ENCODE results near the gene PLCB2. TPM values are rescaled to one million over a fixed set of nuclear protein-coding genes. Genes with fewer than 3 reads are reported as not detected.

PLCB2 gene
- total RNA-seq, 4 donors from 2014 or later = 0.34 to 3.0 (median 2.0) TPM

DNA sequence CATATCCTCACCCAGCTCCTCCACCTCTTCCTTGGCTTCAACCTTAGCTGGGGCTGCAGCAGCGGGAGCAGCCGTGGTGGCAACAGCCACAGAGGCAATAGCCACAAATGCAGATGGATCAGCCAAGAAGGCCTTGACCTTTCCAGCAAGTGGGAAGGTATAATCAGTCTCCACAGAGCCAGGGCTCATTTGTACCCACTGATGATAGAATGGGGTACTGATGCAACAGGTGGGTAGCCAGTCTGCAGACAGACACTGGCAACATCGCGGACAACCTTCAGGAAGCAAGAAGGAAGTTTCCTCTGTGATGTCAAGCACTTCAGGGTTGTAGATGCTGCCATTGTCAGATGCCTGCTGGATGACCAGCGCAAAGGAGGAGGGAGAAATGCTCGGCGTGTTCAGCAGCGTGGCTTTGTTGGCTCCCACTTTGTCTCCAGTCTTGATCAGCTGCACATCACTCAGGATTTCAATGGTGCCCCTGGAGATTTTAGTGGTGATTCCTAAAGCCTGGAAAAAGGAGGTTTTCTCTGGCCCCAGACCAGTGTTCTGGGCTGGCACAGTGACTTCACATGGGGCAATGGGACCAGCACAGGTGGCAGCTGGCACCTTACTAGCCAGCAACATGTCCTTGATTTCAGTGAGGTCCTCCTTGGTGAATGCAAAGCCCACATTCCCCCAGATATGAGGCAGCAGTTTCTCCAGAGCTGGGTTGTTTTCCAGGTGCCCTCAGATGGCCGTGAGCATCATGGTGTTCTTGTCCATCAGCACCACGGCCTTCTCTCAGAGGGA is 4.8 kb upstream of the PLCB2 start:
- 88% methylated on average over 10 of the region's 10 CpGs for WGBS

DNA sequence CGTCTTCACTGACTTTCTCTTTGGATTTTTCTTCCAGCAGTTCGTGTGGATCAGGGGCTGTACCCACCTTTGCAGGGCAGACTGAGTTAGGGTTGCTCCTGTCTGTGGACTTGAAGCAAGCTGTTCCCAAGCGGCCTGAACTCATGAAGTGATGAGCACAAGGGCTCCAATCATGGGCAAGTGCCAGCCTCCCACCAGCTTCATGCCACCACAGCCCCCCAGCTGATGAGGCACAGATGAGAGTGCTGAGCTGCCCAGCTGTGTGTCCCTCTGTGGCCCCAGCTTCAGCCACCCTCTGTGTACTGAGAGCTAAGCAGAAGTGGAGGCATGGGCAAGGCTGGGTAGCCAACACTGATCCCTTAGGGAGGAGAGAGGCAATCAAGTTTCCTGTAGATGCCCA is 3.3 kb upstream of the PLCB2 start:
- no peak overlapping the region for H3K4me3 ChIP-seq
- H3K27me3 ChIP-seq = peaks cover 13% of the 10 kb centered on the region
- no peak for DNase-seq (ENCODE audit: low spot score in 2 of 2)
- H3K9me3 ChIP-seq = no peaks in the 10 kb centered on the region
- 62% methylated on average over 3 of the region's 3 CpGs for WGBS
- H3K27ac ChIP-seq = no peak overlapping the region
- TF ChIP-seq POLR2A (IDR thresholded peaks at IDR 0.05) (no peak), EP300 (IDR thresholded peaks at IDR 0.05) (no peak), POLR2AphosphoS5 (IDR thresholded peaks at IDR 0.05) (no peak)
- TF ChIP-seq, protein P1, sequence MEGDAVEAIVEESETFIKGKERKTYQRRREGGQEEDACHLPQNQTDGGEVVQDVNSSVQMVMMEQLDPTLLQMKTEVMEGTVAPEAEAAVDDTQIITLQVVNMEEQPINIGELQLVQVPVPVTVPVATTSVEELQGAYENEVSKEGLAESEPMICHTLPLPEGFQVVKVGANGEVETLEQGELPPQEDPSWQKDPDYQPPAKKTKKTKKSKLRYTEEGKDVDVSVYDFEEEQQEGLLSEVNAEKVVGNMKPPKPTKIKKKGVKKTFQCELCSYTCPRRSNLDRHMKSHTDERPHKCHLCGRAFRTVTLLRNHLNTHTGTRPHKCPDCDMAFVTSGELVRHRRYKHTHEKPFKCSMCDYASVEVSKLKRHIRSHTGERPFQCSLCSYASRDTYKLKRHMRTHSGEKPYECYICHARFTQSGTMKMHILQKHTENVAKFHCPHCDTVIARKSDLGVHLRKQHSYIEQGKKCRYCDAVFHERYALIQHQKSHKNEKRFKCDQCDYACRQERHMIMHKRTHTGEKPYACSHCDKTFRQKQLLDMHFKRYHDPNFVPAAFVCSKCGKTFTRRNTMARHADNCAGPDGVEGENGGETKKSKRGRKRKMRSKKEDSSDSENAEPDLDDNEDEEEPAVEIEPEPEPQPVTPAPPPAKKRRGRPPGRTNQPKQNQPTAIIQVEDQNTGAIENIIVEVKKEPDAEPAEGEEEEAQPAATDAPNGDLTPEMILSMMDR (IDR thresholded peaks at IDR 0.05) = no peak
- H3K36me3 ChIP-seq = no peaks in the 10 kb centered on the region
- H3K4me1 ChIP-seq = peaks cover 11% of the 10 kb centered on the region

More for the DNA sequence above, 4.8 kb upstream of the PLCB2 start:
- Histone ChIP-seq H3K36me3 (no peaks in the 10 kb centered on the region), H3K4me1 (peaks cover 11% of the 10 kb centered on the region), H3K27me3 (peaks cover 13% of the 10 kb centered on the region), H3K27ac (no peak overlapping the region), H3K9me3 (no peaks in the 10 kb centered on the region), H3K4me3 (no peak overlapping the region)
- TF ChIP-seq POLR2AphosphoS5 (IDR thresholded peaks at IDR 0.05) (no peak), EP300 (IDR thresholded peaks at IDR 0.05) (no peak), POLR2A (IDR thresholded peaks at IDR 0.05) (no peak)
- TF ChIP-seq, protein P1 (IDR thresholded peaks at IDR 0.05) = no peak
- DNase-seq (ENCODE audit: low spot score in 2 of 2) = no peak

DNA sequence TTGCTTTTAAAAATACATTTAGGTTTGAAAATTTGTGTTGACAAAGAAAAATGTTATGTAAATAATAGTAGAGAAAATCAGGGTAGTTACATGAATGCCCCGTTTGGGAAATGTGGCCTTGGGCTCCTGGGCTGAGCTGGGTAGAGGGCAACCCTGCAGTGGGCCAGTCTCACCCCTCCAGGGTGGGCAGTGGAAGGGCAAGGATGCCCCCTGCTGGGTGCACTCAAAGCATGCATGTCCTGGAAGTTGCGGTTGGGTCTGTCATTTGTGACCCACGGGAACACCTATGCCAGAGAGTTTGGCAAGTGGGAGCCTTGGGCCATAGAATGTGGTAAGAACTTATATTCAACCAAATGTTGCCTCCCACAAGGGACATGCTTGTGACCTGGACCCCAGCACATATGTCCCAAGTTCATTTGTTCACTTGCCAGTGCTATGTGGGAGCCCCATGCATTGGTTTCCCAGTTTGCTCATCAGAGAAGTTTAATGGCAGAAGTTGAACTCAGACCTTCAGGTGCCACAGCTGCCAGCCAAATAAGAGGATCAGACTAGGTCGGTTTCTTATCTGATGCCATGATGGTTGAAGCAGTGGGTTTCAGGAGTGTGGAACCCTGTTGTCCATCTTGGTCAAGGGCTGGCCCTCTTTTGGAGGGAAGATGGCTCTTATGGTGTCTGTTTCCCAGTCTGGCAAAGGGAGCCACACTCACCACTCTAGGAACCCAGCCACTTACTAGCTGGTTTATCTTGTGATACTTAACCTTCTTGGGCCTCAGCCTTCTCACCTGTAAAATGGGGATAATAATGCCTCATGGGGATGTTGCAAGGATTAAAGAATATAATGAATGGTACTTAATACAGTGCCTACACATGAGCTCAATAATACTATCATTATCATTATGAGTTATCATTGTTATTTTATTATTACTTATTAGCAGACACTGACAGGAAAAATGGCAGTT is 2.5 kb upstream of the PLCB2 start:
- peaks cover 11% of the 10 kb centered on the region for H3K4me1 ChIP-seq
- H3K4me3 ChIP-seq = no peak overlapping the region
- H3K9me3 ChIP-seq = no peaks in the 10 kb centered on the region
- DNase-seq (ENCODE audit: low spot score in 2 of 2) = no peak
- H3K36me3 ChIP-seq = no peaks in the 10 kb centered on the region
- WGBS = 31% methylated on average over 4 of the region's 4 CpGs
- no peak overlapping the region for H3K27ac ChIP-seq
- no peak for TF ChIP-seq EP300 (IDR thresholded peaks at IDR 0.05)
- no peak for TF ChIP-seq POLR2AphosphoS5 (IDR thresholded peaks at IDR 0.05)
- TF ChIP-seq, protein P1 (IDR thresholded peaks at IDR 0.05) = peak; percentile 33 to 52
- no peak for TF ChIP-seq POLR2A (IDR thresholded peaks at IDR 0.05)
- H3K27me3 ChIP-seq = peaks cover 13% of the 10 kb centered on the region

DNA sequence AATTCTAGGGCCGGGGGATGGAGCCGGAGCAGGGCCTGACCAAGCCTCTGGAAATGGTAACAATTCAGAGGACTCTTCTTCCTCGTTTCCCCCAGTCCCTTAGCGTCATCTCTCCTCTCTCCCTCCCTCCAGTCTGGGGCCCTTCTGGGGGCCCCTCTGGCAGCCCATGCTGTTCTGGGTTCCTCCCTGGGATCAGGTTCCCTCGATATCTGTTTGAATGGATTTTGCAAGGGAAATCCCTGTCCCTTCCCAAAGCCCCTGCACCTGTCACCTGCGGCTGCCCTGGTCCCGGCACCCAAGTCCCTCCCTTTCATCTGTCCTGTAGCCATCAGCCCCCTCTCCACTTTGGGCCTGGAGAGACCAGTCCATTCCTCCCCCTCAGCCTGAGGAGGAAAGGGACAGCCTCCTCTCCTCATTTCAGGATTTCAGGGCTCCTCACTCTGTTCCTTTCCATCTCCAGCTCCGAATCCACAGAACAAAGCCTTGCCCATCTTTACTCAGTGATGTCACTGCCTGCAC is 1.7 kb upstream of the PLCB2 start:
- TF ChIP-seq POLR2A (IDR thresholded peaks at IDR 0.05) (no peak), POLR2AphosphoS5 (IDR thresholded peaks at IDR 0.05) (no peak), EP300 (IDR thresholded peaks at IDR 0.05) (no peak)
- TF ChIP-seq, protein P1 (IDR thresholded peaks at IDR 0.05) = no peak
- H3K27me3 ChIP-seq = peaks cover 13% of the 10 kb centered on the region
- H3K36me3 ChIP-seq = no peaks in the 10 kb centered on the region
- no peak overlapping the region for H3K27ac ChIP-seq
- WGBS = 85% methylated on average over 8 of the region's 8 CpGs
- peaks cover 11% of the 10 kb centered on the region for H3K4me1 ChIP-seq
- H3K9me3 ChIP-seq = no peaks in the 10 kb centered on the region
- no peak overlapping the region for H3K4me3 ChIP-seq
- no peak for DNase-seq (ENCODE audit: low spot score in 2 of 2)

All from suprapubic skin (tissue), 4 donors.